ENCODE data around the gene SGSH.

The SGSH gene

GRCh38 chr17:80187090-80187489, 33.0 kb downstream of the SGSH start:
- in situ Hi-C loops (cut with HindIII; ENCODE audit: low sequenced_read_pairs), result no loop called here

- in situ Hi-C loops (cut with HindIII; ENCODE audit: low sequenced_read_pairs), result no loop called here
Observed at GRCh38 chr17:80185968-80186367, 34.2 kb downstream of the SGSH start.

GRCh38 chr17:80184423-80184714, 35.8 kb downstream of the SGSH start:
- in situ Hi-C loops (cut with HindIII; ENCODE audit: low sequenced_read_pairs), result no loop called here

- in situ Hi-C loops (cut with HindIII; ENCODE audit: low sequenced_read_pairs), result no loop called here
Observed at GRCh38 chr17:80183581-80184422, 36.3 kb downstream of the SGSH start.

DNA sequence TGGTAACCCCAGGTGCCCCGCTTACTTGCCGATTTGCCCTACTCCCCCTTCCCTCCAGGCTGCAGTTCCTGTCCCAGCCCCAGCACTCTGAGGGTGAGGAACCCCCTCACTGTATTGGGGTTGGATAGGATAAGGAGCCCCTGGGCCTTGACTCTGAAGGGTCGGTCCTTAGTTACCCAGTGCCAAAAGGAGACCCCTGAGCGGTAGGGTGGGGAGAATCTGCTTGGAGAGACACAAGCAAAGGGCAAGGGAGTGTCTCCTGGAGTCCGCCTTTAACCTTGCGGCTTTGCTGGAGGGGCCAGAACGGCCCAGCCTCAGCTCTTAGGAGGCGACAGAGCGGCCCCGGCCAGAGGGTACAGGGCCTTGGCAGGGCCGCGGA, 37.3 kb downstream of the SGSH start:
- in situ Hi-C loops (cut with HindIII; ENCODE audit: low sequenced_read_pairs), result no loop called here

GRCh38 chr17:80182118-80182844, 37.9 kb downstream of the SGSH start:
- in situ Hi-C loops (cut with HindIII; ENCODE audit: low sequenced_read_pairs), result no loop called here

DNA sequence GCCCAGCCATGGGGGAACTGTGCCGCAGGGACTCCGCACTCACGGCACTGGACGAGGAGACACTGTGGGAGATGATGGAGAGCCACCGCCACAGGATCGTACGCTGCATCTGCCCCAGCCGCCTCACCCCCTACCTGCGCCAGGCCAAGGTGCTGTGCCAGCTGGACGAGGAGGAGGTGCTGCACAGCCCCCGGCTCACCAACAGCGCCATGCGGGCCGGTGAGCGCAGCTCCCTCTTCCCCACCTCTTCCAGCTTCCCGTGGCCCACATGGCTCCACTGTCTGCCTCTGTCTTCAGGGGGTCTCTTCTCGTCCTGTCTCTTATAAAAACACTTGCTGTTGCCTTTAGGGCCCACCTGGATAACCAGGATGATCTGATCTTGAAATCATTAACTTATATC, 38.7 kb downstream of the SGSH start:
- in situ Hi-C loops (cut with HindIII; ENCODE audit: low sequenced_read_pairs), result no loop called here

GRCh38 chr17:80180192-80180591, 39.9 kb downstream of the SGSH start:
- in situ Hi-C loops (cut with HindIII; ENCODE audit: low sequenced_read_pairs), result no loop called here

DNA sequence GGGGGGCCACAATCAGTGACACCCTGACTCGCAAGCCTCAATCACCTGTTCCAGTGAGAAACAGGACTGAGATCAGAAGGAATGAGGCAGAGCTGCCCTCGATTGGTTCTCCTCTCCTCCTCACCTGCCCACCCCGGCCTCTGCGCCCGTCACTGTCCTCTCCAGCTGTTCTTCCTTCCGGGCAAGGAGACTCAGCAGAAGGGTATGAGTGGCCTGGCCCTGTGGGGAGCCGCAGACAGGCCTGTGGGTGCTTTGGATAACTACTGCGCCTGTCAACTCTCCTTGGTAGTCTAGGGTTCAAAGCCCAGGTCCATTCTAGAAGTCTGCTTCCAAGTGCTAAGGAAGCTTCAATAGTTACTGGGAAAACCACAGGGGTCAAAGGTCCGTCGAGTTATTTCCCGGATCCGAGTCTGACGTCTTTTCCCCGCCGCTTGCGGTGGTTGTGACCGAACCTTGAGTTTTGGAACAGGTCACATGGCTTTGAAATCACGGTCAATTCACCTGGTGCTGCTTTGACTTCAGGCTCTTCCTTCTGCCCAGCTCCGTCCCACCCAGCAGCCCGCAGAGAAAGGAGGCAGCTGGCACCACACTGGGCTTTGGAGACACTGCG, 42.0 kb downstream of the SGSH start:
- in situ Hi-C loops (cut with HindIII; ENCODE audit: low sequenced_read_pairs), result no loop called here

GRCh38 chr17:80176757-80177156, 43.4 kb downstream of the SGSH start:
- in situ Hi-C loops (cut with HindIII; ENCODE audit: low sequenced_read_pairs), result no loop called here

- in situ Hi-C loops (cut with HindIII; ENCODE audit: low sequenced_read_pairs), result no loop called here
Observed at GRCh38 chr17:80173916-80174315, 46.2 kb downstream of the SGSH start.

DNA sequence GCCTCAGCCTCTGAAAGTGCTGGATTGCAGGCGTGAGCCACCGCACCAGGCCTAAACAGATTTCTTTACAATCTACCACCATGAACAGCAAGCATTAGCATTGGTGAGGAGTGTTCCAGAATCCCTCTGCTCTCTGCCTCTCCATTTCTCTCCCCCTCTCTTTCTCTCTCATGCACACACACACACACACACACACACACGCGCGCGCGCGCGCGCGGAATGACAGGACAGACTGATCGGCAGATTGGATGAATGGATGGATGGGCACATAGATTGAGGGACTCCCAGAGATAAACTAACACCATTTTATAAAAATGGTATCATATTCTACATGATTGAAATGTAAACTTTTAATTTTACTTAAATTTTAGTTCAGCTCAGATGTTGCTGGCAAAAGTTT, 47.0 kb downstream of the SGSH start:
- in situ Hi-C loops (cut with HindIII; ENCODE audit: low sequenced_read_pairs), result no loop called here

GRCh38 chr17:80171681-80172080, 48.5 kb downstream of the SGSH start:
- in situ Hi-C loops (cut with HindIII; ENCODE audit: low sequenced_read_pairs), result no loop called here

- in situ Hi-C loops (cut with HindIII; ENCODE audit: low sequenced_read_pairs), result no loop called here
Observed at GRCh38 chr17:80169784-80170500, 50.2 kb downstream of the SGSH start, which contains the start of gene CARD14. Gene CARD14, plus strand, starts transcription at chr17:80170030. Its CDS starts 11,409 bp downstream, at chr17:80181439.

DNA sequence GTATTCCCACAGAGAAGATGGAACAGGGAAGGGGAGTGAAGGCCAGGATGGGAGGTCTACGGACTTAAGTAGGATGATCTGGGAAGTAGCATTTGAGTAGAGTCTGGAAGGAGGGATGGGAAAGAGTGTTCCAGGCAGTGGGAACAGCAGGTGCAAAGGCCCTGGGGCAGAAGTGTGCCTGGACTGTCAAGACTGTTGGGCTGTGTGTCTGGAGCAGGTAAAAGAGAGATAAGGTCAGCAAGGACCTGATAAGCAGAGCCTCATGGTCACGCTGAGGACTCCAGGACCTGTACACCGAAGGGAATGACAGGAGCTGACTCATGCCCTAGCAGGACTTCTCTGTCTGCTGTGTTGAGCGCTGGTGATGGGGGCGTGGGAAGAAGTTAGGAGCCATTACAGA, 51.0 kb downstream of the SGSH start:
- in situ Hi-C loops (cut with HindIII; ENCODE audit: low sequenced_read_pairs), result no loop called here

- in situ Hi-C loops (cut with HindIII; ENCODE audit: low sequenced_read_pairs), result no loop called here
Observed at GRCh38 chr17:80168371-80168770, 51.8 kb downstream of the SGSH start.

- in situ Hi-C loops (cut with HindIII; ENCODE audit: low sequenced_read_pairs), result no loop called here
Observed at GRCh38 chr17:80166446-80166845, 53.7 kb downstream of the SGSH start.

DNA sequence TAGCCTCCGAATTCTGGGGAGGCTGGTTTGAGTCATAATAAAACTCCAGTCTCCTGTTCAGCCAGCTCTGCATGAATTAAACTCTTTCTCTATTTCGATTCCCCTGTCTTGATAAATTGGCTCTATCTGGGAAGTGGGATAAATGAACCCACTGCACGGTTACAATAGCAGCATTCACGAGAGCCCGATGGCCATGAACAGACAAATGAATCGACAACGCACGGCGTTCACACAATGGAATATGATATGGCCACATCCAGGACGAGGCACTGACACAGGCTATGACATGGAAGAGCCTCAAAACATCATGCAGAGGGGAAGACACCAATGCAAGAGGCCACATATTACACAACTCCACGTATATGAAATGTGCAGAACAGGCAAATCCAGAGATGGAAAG, 55.9 kb downstream of the SGSH start:
- in situ Hi-C loops (cut with HindIII; ENCODE audit: low sequenced_read_pairs), result no loop called here

- in situ Hi-C loops (cut with HindIII; ENCODE audit: low sequenced_read_pairs), result no loop called here
Observed at GRCh38 chr17:80163336-80163735, 56.8 kb downstream of the SGSH start.

DNA sequence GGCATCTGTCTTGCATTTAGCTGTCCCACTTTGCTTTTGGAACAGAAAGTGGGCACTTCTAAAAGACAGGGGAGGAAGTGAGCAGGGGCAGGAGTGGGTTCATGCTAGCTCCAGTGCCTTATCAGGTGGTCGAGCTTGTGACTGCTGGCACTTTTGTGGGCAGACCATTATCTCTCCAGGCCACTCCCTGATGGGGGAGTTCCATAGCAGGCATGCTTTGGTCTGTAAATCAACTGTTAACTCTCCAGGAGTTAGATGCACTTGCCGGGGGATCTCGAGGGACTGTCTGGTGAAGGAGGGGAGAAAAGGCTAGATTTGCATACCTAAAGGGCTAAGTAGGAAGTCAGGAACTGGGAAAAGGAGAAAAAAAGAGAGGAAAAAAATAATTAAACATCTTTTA, 59.6 kb downstream of the SGSH start:
- in situ Hi-C loops (cut with HindIII; ENCODE audit: low sequenced_read_pairs), result no loop called here
